NCI-H774 (cell line): ENCODE results near the gene CNN2.

ENCODE experiments used
- DNase-seq: peaks from one replicate; lab custom pipeline; 2025; lab: John Stamatoyannopoulos, UW

CNN2 gene

GRCh38 chr19:1065606-1066109 lies 39.2 kb downstream of the CNN2 start:
- no peak for DNase-seq

- no peak for DNase-seq
These were observed 39.9 kb downstream of the CNN2 start for GRCh38 chr19:1066251-1066747.

GRCh38 chr19:1066748-1067340 lies 40.4 kb downstream of the CNN2 start, which contains the start of gene ARHGAP45:
Gene ARHGAP45, plus strand, starts transcription at chr19:1067167. Its CDS starts 239 bp downstream, at chr19:1067406.
- DNase-seq: no peak

GRCh38 chr19:1067341-1067957 lies 41.0 kb downstream of the CNN2 start:
- DNase-seq: no peak

GRCh38 chr19:1068009-1069001 lies 41.9 kb downstream of the CNN2 start:
- DNase-seq: no peak

GRCh38 chr19:1069009-1069779 lies 42.8 kb downstream of the CNN2 start:
- no peak for DNase-seq

GRCh38 chr19:1070576-1070930 lies 44.1 kb downstream of the CNN2 start:
- DNase-seq: no peak

- no peak for DNase-seq
These were observed 44.8 kb downstream of the CNN2 start for GRCh38 chr19:1070931-1071791.

GRCh38 chr19:1072371-1073015 lies 46.1 kb downstream of the CNN2 start:
- DNase-seq: no peak

- no peak for DNase-seq
These were observed 46.9 kb downstream of the CNN2 start for GRCh38 chr19:1073063-1073955.

GRCh38 chr19:1073956-1074517 lies 47.6 kb downstream of the CNN2 start:
- no peak for DNase-seq

- DNase-seq: peak; percentile 78
These were observed 48.3 kb downstream of the CNN2 start for GRCh38 chr19:1074544-1075283.

GRCh38 chr19:1076046-1076386 lies 49.6 kb downstream of the CNN2 start:
- DNase-seq: no peak

GRCh38 chr19:1076951-1077350 lies 50.5 kb downstream of the CNN2 start:
- no peak for DNase-seq

GRCh38 chr19:1079566-1080111 lies 53.2 kb downstream of the CNN2 start:
- no peak for DNase-seq

GRCh38 chr19:1080360-1081161 lies 54.2 kb downstream of the CNN2 start:
- DNase-seq: no peak
